Mesendoderm (in vitro differentiated cells): ENCODE results near the gene ABHD4.
"Not testable (repeated sequence)": the region's sequence is repeated elsewhere in the genome, so short reads cannot be mapped to it uniquely, and the experiment has no call there.

Experiments used
- DNase-seq: peaks from one replicate; pipeline ENCODE4 v3.0.0; 2013
- H2AK5ac ChIP-seq: 2 replicates; pipeline ENCODE4 v1.6.1; 2013; ENCODE audit warnings: low read length, inconsistent platforms
- H2BK120ac ChIP-seq: 2 replicates; pipeline ENCODE4 v1.6.1; 2013; ENCODE audit warnings: low read depth, mild to moderate bottlenecking, low read length, moderate library complexity, mixed read lengths
- H2BK15ac ChIP-seq: replicated peaks from 2 replicates; pipeline ENCODE4 v1.6.1; 2013; ENCODE audit warnings: low read depth, mild to moderate bottlenecking, moderate library complexity
- H2BK5ac ChIP-seq: 2 replicates; pipeline ENCODE4 v1.6.1; 2013; ENCODE audit warnings: low read length, inconsistent platforms
- H3K18ac ChIP-seq: 2 replicates; pipeline ENCODE4 v1.6.1; 2013; ENCODE audit warnings: mild to moderate bottlenecking, low read length, mixed read lengths
- H3K23ac ChIP-seq: one replicate; pipeline ENCODE4 v1.6.1; 2013; ENCODE audit warnings: low read length
- H3K27ac ChIP-seq: 2 replicates; pipeline ENCODE4 v1.5.1; 2013; ENCODE audit warnings: low read depth, mild to moderate bottlenecking, inconsistent platforms, low read length, moderate library complexity
- H3K27me3 ChIP-seq: 2 replicates; pipeline ENCODE4 v1.6.1; 2013; ENCODE audit warnings: low read length, control low read depth, mild to moderate bottlenecking, inconsistent platforms; ENCODE audit not compliant: insufficient read depth, poor library complexity
- H3K36me3 ChIP-seq: 2 replicates; pipeline ENCODE4 v1.6.1; 2013; ENCODE audit warnings: low read length, inconsistent platforms; ENCODE audit not compliant: control insufficient read depth, insufficient read depth
- H3K4ac ChIP-seq: one replicate; pipeline ENCODE4 v1.6.1; 2013; ENCODE audit warnings: low read depth, mild to moderate bottlenecking, low read length, moderate library complexity
- H3K4me1 ChIP-seq: 2 replicates; pipeline ENCODE4 v1.6.1; 2013; ENCODE audit warnings: low read depth, low read length, inconsistent platforms; ENCODE audit not compliant: control insufficient read depth
- H3K4me2 ChIP-seq: 2 replicates; pipeline ENCODE4 v1.6.1; 2013; ENCODE audit warnings: low read length
- H3K4me3 ChIP-seq: 2 replicates; pipeline ENCODE4 v1.5.1; 2013; ENCODE audit warnings: mild to moderate bottlenecking, low read length
- H3K56ac ChIP-seq: one replicate; pipeline ENCODE4 v1.6.1; 2013; ENCODE audit warnings: low read length
- H3K79me1 ChIP-seq: 2 replicates; pipeline ENCODE4 v1.6.1; 2013; ENCODE audit warnings: low read length, inconsistent platforms
- H3K79me2 ChIP-seq: 2 replicates; pipeline ENCODE4 v1.6.1; 2013; ENCODE audit warnings: mild to moderate bottlenecking, low read length; ENCODE audit not compliant: control insufficient read depth, insufficient read depth
- H3K9ac ChIP-seq: 2 replicates; pipeline ENCODE4 v1.6.1; 2013; ENCODE audit warnings: low read length, inconsistent platforms
- H4K5ac ChIP-seq: one replicate; pipeline ENCODE4 v1.6.1; 2013; ENCODE audit warnings: low read length
- H4K8ac ChIP-seq: one replicate; pipeline ENCODE4 v1.6.1; 2013; ENCODE audit warnings: low read depth, mild to moderate bottlenecking, control low read depth, low read length, moderate library complexity
- WGBS: extraction: QIAGEN DNeasy Blood & Tissue Kit; methylation state at CpG from one replicate; pipeline ENCODE4 v1.1.7; 2013; ENCODE audit warnings: low lambda C conversion rate, missing lambda C conversion rate; ENCODE audit not compliant: insufficient coverage; ENCODE audit errors: extremely low coverage; 5-methylcytosine and 5-hydroxymethylcytosine counted together

Gene ABHD4

DNA sequence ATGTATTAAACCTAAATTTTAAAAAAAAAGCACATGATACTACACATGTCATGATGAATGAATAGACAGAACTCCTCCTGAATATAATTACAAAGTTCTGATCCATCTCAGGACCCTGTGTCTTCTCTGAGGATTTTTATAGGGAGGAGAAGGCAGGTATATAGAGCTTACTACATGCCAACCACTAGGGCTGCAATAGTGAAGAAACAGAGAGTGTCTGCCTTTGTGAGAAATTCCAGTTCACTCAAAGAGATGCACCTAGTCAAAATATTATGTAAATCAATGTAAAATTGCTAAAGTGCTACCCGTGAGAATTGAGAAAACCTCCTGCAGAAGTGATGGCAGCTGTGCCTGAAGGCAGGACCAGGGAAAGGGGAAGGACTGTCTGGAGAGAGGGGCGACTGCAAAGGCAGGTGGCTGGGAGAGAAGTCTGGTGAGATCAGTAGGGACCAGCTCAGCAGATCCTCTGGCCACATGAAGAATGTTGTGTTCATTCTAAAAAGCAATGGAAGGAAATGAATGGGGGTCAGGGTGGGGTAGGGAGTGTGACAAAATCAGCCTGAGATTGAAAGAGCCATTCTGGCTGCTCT is 15.1 kb downstream of the ABHD4 start:
- Histone ChIP-seq H2BK15ac (no peak overlapping the region), H3K79me1 (no peaks in the 10 kb centered on the region), H3K4me2 (no peak overlapping the region), H3K56ac (no peak overlapping the region), H3K27ac (no peak overlapping the region), H3K4me1 (no peaks in the 10 kb centered on the region), H2BK5ac (no peak overlapping the region), H3K27me3 (no peaks in the 10 kb centered on the region), H3K9ac (no peak overlapping the region), H4K8ac (no peak overlapping the region), H2BK120ac (no peak overlapping the region), H3K23ac (no peak overlapping the region), H3K4me3 (no peak overlapping the region), H2AK5ac (no peak overlapping the region), H3K18ac (no peak overlapping the region), H4K5ac (no peak overlapping the region), H3K36me3 (peaks cover 3% of the 10 kb centered on the region), H3K4ac (no peak overlapping the region), H3K79me2 (no peaks in the 10 kb centered on the region)
- WGBS: no CpG with 5 or more reads among the region's 2 CpGs
- no peak for DNase-seq

DNA sequence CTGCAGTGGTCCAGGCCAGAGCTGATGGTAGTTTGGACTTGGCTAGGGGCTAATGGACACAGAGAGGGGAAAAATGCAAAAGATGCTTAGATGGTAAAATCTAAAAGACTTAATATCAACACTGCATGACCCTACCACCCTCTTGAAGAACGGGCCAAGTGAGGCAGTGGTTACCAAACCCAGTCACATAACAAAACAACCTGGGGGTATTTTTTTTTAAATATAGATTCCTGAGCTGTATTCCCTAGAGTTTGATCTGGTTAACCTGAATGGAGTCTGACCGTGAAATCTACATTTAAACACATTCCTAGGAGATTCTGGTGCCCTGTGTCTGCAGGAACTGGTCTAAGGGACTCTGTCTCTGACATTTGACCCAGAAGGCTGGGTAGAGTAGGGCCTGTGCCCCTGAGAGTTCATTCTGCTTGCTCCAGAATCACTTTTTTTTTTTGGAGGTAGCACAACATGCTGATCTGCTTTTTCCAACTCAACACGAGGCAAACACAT is 15.7 kb downstream of the ABHD4 start:
- H3K18ac ChIP-seq: no peak overlapping the region
- no peaks in the 10 kb centered on the region for H3K79me1 ChIP-seq
- no peak overlapping the region for H4K5ac ChIP-seq
- peak overlapping the region; percentile 45 for H3K27ac ChIP-seq
- no peak overlapping the region for H3K4me2 ChIP-seq
- DNase-seq: no peak
- WGBS: no CpG with 5 or more reads among the region's 3 CpGs
- H3K9ac ChIP-seq: no peak overlapping the region
- H3K4me1 ChIP-seq: no peaks in the 10 kb centered on the region
- H3K79me2 ChIP-seq: no peaks in the 10 kb centered on the region
- H3K27me3 ChIP-seq: no peaks in the 10 kb centered on the region
- H3K56ac ChIP-seq: no peak overlapping the region
- no peak overlapping the region for H2BK15ac ChIP-seq
- peaks cover 3% of the 10 kb centered on the region for H3K36me3 ChIP-seq
- no peak overlapping the region for H3K4me3 ChIP-seq
- no peak overlapping the region for H3K4ac ChIP-seq
- H3K23ac ChIP-seq: no peak overlapping the region
- H2BK120ac ChIP-seq: no peak overlapping the region
- no peak overlapping the region for H2BK5ac ChIP-seq
- no peak overlapping the region for H4K8ac ChIP-seq
- H2AK5ac ChIP-seq: no peak overlapping the region

DNA sequence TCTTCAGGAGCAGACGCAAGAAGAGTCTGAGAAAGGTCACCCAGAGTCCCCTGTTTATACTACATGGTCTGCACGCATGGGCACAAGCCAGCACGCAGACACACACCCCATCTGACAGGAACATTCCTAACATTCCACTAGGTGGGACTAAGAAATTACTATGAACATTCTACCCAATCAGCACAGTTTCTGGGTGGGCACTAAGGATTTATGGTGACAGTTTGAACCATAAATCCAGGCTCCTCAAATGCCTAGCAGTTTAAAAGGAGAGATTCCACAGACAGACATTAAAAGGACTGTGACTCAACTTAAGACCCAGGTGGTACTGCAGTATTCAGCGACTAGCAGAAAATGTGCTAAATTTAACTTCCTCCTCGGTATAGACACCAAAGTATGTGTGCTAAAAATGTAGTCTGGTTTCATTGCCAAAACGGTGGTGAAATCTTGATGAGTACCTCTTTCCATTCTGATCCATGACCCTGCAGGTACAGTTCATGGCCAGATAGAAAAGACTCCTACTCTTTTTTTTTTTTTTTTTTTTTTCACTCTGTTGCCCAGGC is 16.2 kb downstream of the ABHD4 start:
- Histone ChIP-seq H3K4ac (no peak overlapping the region), H2AK5ac (no peak overlapping the region), H2BK120ac (no peak overlapping the region), H3K79me2 (no peaks in the 10 kb centered on the region), H2BK5ac (no peak overlapping the region), H3K18ac (no peak overlapping the region), H3K79me1 (no peaks in the 10 kb centered on the region), H3K27ac (peak overlapping the region; percentile 45), H3K36me3 (peaks cover 3% of the 10 kb centered on the region), H3K9ac (no peak overlapping the region), H3K4me1 (no peaks in the 10 kb centered on the region), H3K4me2 (no peak overlapping the region), H3K23ac (no peak overlapping the region), H3K4me3 (no peak overlapping the region), H3K56ac (no peak overlapping the region), H3K27me3 (no peaks in the 10 kb centered on the region), H2BK15ac (no peak overlapping the region), H4K5ac (no peak overlapping the region), H4K8ac (no peak overlapping the region)
- WGBS: no CpG with 5 or more reads among the region's 6 CpGs
- DNase-seq: peak; percentile 88

DNA sequence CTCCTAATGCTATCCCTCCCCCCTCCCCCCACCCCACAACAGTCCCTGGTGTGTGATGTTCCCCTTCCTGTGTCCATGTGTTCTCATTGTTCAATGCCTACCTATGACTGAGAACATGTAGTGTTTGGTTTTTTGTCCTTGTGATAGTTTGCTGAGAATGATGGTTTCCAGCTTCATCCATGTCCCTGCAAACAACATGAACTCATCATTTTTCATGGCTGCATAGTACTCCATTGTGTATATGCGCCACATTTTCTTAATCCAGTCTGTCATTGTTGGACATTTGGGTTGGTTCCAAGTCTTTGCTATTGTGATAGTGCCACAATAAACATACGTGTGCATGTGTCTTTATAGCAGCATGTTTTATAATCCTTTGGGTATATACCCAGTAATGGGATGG is 17.7 kb downstream of the ABHD4 start:
- not testable (repeated sequence) for H3K27me3 ChIP-seq, H3K27ac ChIP-seq, H2BK120ac ChIP-seq, H3K4me3 ChIP-seq, H3K56ac ChIP-seq, H3K36me3 ChIP-seq, DNase-seq, H3K4ac ChIP-seq, H4K5ac ChIP-seq, H2BK5ac ChIP-seq, H3K4me1 ChIP-seq, H2BK15ac ChIP-seq, H3K79me2 ChIP-seq, H3K9ac ChIP-seq, H4K8ac ChIP-seq, H3K79me1 ChIP-seq, H3K23ac ChIP-seq, H3K18ac ChIP-seq, H3K4me2 ChIP-seq, H2AK5ac ChIP-seq
- no CpG with 5 or more reads among the region's 2 CpGs for WGBS

DNA sequence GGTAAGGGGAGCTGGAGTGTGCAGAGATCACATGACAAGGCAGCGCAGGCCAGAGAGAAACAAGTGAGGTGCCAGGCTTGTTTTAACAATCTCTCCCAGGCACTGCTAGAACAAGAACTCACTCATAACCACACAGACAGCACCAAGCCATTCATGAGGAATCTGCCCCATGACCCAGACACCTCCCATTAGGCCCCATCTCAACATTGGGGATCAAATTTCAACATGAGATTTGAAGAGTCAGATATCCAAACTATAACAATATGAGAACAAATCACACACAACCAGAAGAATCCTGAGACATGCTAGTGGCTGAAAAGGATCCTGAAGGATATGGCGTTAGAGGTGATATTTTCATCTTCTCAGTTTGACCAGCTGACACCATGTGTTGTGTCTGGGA is 24.2 kb downstream of the ABHD4 start:
- Histone ChIP-seq H3K79me1 (no peaks in the 10 kb centered on the region), H3K9ac (no peak overlapping the region), H3K4me1 (no peaks in the 10 kb centered on the region), H3K23ac (no peak overlapping the region), H3K27ac (no peak overlapping the region), H2BK5ac (no peak overlapping the region), H2AK5ac (no peak overlapping the region), H3K36me3 (no peaks in the 10 kb centered on the region), H3K4me2 (no peak overlapping the region), H3K79me2 (no peaks in the 10 kb centered on the region), H4K8ac (no peak overlapping the region), H3K27me3 (no peaks in the 10 kb centered on the region), H2BK120ac (no peak overlapping the region), H4K5ac (no peak overlapping the region), H3K18ac (no peak overlapping the region), H3K56ac (no peak overlapping the region), H3K4me3 (no peak overlapping the region), H3K4ac (no peak overlapping the region), H2BK15ac (no peak overlapping the region)
- DNase-seq: no peak
- no CpG with 5 or more reads among the region's 2 CpGs for WGBS

DNA sequence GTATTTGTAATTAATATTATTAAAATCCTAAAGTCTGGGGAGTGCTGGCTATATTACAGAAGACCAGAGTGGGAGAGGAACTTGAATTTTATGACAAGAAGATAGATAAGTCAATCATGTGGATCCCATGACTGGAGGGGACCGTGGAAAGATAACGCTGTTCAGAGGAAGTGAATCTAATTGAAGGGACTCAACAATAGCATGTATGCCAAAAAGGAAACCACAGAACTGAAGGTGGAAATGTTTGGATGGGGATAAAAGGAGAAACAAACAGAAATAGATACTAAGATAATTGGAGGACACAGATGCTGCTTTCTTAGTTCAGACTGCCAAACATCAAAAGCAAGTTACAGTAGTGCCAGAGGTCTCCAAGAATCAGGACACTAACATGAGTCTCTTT is 24.9 kb downstream of the ABHD4 start:
- Histone ChIP-seq H3K36me3 (no peaks in the 10 kb centered on the region), H3K9ac (no peak overlapping the region), H3K27me3 (no peaks in the 10 kb centered on the region), H3K4ac (no peak overlapping the region), H2BK15ac (no peak overlapping the region), H3K23ac (no peak overlapping the region), H2BK120ac (no peak overlapping the region), H3K27ac (no peak overlapping the region), H4K8ac (no peak overlapping the region), H3K18ac (no peak overlapping the region), H2BK5ac (no peak overlapping the region), H3K56ac (no peak overlapping the region), H3K4me2 (no peak overlapping the region), H3K79me1 (no peaks in the 10 kb centered on the region), H2AK5ac (no peak overlapping the region), H4K5ac (no peak overlapping the region), H3K4me1 (no peaks in the 10 kb centered on the region), H3K4me3 (no peak overlapping the region), H3K79me2 (no peaks in the 10 kb centered on the region)
- DNase-seq: no peak
- WGBS: no CpG with 5 or more reads among the region's 2 CpGs
